Stimulated activated CD4-positive, alpha-beta T cell treated with anti-CD3 and anti-CD28 coated beads, Interleukin-2, amount 100 ng/mL, for 48 hours (primary cell): Measurements from ENCODE around the gene ZNF677.
"Not testable (repeated sequence)": the region's sequence is repeated elsewhere in the genome, so short reads cannot be mapped to it uniquely, and the experiment has no call there.

Experiments used
- DNase-seq, 2 donors: peaks; one replicate each; pipeline ENCODE4 v3.0.0-alpha.2; 2020

The ZNF677 gene

GRCh38 chr19:53254411-53255341, at the start of gene ZNF677:
Gene ZNF677 (minus strand): TSS chr19:53254873. CDS start chr19:53251550, 3,323 bp downstream.
- DNase-seq = peak; percentile 57 to 74

DNA sequence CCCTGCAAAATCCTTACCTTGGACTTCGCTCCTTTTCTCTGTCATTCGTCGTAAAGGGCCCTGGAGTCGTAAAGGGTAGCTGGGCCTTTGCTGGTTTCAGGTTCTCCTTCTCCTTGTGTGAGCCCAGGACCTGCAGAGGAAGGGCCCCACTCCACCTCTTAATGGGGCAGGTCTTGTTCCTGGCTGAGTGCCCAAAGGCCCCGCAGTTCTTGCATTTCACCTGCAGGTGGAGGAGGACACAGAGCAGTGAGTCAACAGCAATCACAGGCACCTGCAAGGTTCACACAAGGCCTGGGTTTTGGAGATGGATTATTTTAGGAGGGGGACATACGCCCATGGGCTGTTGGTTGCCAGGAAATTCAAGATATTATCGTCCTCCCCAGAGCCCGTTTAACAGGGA, 46.7 kb upstream of the ZNF677 start:
- DNase-seq = not testable (repeated sequence)

GRCh38 chr19:53294786-53295441, 40.2 kb upstream of the ZNF677 start:
- DNase-seq = no peak

GRCh38 chr19:53290758-53291549, 36.3 kb upstream of the ZNF677 start:
- DNase-seq = no peak

GRCh38 chr19:53285087-53285486, 30.4 kb upstream of the ZNF677 start:
- no peak for DNase-seq

DNA sequence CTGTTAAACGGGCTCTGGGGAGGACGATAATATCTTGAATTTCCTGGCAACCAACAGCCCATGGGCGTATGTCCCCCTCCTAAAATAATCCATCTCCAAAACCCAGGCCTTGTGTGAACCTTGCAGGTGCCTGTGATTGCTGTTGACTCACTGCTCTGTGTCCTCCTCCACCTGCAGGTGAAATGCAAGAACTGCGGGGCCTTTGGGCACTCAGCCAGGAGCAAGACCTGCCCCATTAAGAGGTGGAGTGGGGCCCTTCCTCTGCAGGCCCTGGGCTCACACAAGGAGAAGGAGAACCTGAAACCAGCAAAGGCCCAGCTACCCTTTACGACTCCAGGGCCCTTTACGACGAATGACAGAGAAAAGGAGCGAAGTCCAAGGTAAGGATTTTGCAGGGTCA, 27.3 kb upstream of the ZNF677 start:
- peak in 1 of 2 donors; percentile 3 for DNase-seq

- no peak for DNase-seq
Measured at GRCh38 chr19:53275480-53275879, 20.8 kb upstream of the ZNF677 start.

- DNase-seq = no peak
Measured at GRCh38 chr19:53272044-53272443, 17.4 kb upstream of the ZNF677 start.

DNA sequence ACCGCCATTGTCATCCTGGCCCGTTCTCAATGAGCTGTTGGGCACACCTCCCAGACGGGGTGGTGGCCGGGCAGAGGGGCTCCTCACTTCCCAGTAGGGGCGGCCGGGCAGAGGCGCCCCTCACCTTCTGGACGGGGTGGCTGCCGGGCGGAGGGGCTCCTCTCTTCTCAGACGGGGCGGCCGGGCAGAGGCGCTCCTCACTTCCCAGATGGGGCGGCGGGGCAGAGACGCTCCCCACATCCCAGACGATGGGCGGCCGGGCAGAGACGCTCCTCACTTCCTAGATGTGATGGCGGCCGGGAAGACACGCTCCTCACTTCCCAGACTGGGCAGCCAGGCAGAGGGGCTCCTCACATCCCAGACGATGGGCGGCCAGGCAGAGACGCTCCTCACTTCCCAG, 15.2 kb upstream of the ZNF677 start:
- not testable (repeated sequence) for DNase-seq

- DNase-seq = not testable (repeated sequence)
Measured at GRCh38 chr19:53267623-53268022, 12.9 kb upstream of the ZNF677 start, which contains the start of gene VN1R4. Gene VN1R4 (minus strand): TSS chr19:53267723. CDS start chr19:53267665, 58 bp downstream.

GRCh38 chr19:53257715-53258342, 3.2 kb upstream of the ZNF677 start, which contains the start of gene VN1R2:
Gene VN1R2 (plus strand): TSS chr19:53258292. CDS start chr19:53258376, 84 bp downstream.
- not testable (repeated sequence) for DNase-seq

- no peak for DNase-seq
Measured at GRCh38 chr19:53246498-53246897, 8.2 kb downstream of the ZNF677 start.

DNA sequence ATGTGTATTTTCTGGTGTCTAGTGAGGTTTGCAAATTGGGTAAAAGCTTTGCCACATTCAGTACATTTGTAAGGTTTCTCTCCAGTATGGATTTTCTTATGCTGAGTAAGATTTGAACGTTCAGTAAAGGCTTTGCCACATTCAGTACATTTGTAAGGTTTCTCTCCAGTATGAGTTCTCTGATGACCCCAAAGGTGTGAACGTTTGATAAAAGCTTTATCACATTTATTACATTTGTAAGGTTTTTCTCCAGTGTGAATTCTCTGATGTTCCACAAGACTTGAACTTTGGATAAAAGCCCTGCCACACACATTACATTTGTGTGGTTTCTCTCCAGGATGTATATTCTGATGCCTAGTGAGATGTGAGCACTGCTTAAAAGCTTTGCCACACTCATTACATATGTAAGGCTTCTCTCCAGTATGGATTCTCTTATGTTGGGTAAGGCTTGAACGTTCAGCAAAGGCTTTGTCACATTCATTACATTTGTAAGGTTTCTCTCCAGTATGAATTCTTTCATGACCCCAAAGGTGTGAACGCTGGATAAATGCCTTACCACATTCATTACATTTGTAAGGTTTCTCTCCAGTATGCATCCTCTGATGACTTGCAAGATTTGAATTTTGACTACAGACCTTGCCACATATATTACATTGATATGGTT, 17.4 kb downstream of the ZNF677 start:
- DNase-seq = no peak

- DNase-seq = no peak
Measured at GRCh38 chr19:53224606-53225005, 30.1 kb downstream of the ZNF677 start.

DNA sequence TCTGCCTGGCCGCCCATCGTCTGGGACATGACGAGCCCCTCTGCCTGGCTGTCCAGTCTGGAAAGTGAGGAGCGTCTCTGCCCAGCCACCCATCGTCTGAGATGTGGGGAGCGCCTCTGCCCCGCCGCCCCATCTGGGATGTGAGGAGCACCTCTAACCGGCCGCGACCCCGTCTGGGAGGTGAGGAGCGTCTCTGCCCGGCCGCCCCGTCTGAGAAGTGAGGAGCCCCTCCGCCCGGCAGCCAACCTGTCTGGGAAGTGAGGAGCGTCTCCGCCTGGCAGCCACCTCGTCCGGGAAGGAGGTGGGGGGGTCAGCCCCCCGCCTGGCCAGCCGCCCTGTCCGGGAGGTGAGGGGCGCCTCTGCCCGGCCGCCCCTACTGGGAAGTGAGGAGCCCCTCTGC, 32.0 kb downstream of the ZNF677 start:
- DNase-seq = not testable (repeated sequence)

- no peak for DNase-seq
Measured at GRCh38 chr19:53212703-53213320, 41.9 kb downstream of the ZNF677 start.

- DNase-seq = not testable (repeated sequence)
Measured at GRCh38 chr19:53211554-53211953, 43.1 kb downstream of the ZNF677 start.

- peak; percentile 94 to 97 for DNase-seq
Measured at GRCh38 chr19:53196777-53197396, 57.8 kb downstream of the ZNF677 start.

- DNase-seq = peak; percentile 57 to 60
Measured at GRCh38 chr19:53195265-53195903, 59.3 kb downstream of the ZNF677 start.

DNA sequence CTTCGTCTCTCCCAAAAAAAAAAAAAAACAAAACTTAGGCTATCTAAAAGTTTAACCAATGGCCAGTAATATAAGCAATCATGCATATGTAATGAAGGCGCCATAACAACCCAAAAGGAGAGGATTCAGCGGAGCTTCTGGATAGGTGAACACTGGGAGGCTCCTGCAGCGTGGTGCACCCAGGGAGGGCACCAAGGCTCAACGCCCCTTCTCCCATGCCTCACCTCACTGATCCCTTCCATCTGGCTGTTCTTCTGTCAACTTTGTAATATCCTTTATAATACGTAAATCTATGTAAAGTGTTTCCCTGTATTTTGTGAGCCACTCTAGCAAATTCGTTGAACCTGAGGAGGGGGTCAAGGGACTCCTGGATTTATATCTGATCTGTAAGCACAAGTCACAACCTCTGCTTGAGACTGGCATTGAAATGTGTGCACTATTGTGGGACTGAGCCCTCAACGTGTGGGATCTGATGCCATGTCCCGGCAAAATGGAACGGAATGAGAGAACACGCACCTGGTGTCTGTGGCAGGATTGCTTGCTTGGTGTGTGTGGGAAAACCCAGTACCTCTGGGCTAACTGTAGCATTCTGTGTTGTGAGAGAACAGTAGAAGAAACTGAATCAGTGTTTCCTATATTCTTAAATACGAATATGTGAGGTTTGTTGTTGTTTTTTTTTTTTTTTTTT, 61.0 kb downstream of the ZNF677 start:
- DNase-seq = no peak
